HepG2 (cell line): ENCODE measurements around the gene SPRYD3. TPM values are rescaled to one million over a fixed set of nuclear protein-coding genes. Genes with fewer than 3 reads are reported as not detected.
A peak's percentile ranks its signal among the peaks of the same experiment; 100 is the strongest.
"Not testable (repeated sequence)": the region's sequence is repeated elsewhere in the genome, so short reads cannot be mapped to it uniquely, and the experiment has no call there.

Source experiments
- ATAC-seq: fragments of 200-7000 bp; cut with Tn5 transposase; 3 replicates; pipeline ENCODE4 v1.9.1; 2020; ENCODE audit warnings: mild to moderate bottlenecking, moderate library complexity
- BruUV-seq: library from RNA; stranded (reverse); fragments of 400-500 nt; replicated peaks from 2 replicates; lab custom pipeline; 2021; lab: Mats Ljungman, UMichigan
- CTCF ChIA-PET: fragments of 300-600 bp; formaldehyde crosslinking; extraction: SDS; loops from one replicate; lab custom pipeline; 2021; ENCODE audit warnings: low total read pairs, inconsistent platforms, low intra/inter-chr PET ratio; lab: Yijun Ruan, JAX
- POLR2A ChIA-PET: fragments of 350-600 bp; sonication (Branson Sonifier 250); formaldehyde crosslinking; loops from one replicate; lab custom pipeline; 2020; ENCODE audit warnings: antibody characterized with exemption, inconsistent platforms; lab: Yijun Ruan, JAX
- DNase-seq: peaks from one replicate; pipeline ENCODE4 v3.0.0-alpha.2; 2015; ENCODE audit warnings: low spot score
- FAIRE-seq: peaks from 3 replicates; lab custom pipeline; 2011; peaks lifted over from hg19 to GRCh38; lab: Jason Lieb, UNC
- H2AFZ ChIP-seq: one replicate; pipeline ENCODE4 v1.6.1; 2011; ENCODE audit warnings: low read length, inconsistent platforms
- H3K27ac ChIP-seq: fragments of 300-600 bp; 3 replicates; pipeline ENCODE4 v1.8.0; 2011; ENCODE audit warnings: mixed run types, mild to moderate bottlenecking, mixed read lengths, low read length, inconsistent platforms; ENCODE audit not compliant: insufficient read depth; ENCODE audit errors: extremely low read length
- H3K27me3 ChIP-seq, 2 experiments: fragments of 200-600 bp in 1 of 2; 2 replicates in 1 of 2; 3 replicates in 1 of 2; pipeline versions ENCODE4 v1.6.0 to v1.8.0; 2011; ENCODE audit warnings: low read length in 2 of 2, mild to moderate bottlenecking in 2 of 2, moderate library complexity in 2 of 2, inconsistent platforms in 1 of 2; ENCODE audit not compliant: insufficient read depth in 2 of 2, control insufficient read depth in 1 of 2
- H3K36me3 ChIP-seq, 2 experiments: fragments of 200-600 bp in 1 of 2; replicated peaks in 1 of 2; 2 replicates in 1 of 2; 3 replicates in 1 of 2; pipeline versions ENCODE4 v1.5.1 to v1.8.0; 2011; ENCODE audit warnings: low read length in 2 of 2, inconsistent platforms in 1 of 2; ENCODE audit not compliant: insufficient read depth in 2 of 2, control insufficient read depth in 1 of 2
- H3K4me1 ChIP-seq: 2 replicates; pipeline ENCODE4 v1.5.1; 2012; ENCODE audit warnings: low read length, inconsistent platforms; ENCODE audit not compliant: insufficient read depth
- H3K4me2 ChIP-seq: 2 replicates; pipeline ENCODE4 v1.6.0; 2011; ENCODE audit warnings: low read depth, low read length, inconsistent platforms
- H3K4me3 ChIP-seq, 3 experiments: fragments of 200-600 bp in 1 of 3; sonication (generic), shearing (Covaris generic) in 1 of 3; replicated peaks in 1 of 3; 2 replicates each; pipeline ENCODE4 v1.5.1; 2011 to 2016; ENCODE audit warnings: low read length in 3 of 3, inconsistent platforms in 2 of 3, low read depth in 2 of 3, mild to moderate bottlenecking in 2 of 3, control low read depth in 1 of 3, mixed read lengths in 1 of 3; ENCODE audit not compliant: insufficient read depth in 1 of 3
- H3K79me2 ChIP-seq: one replicate; pipeline ENCODE4 v1.6.1; 2011; ENCODE audit warnings: low read length, inconsistent platforms; ENCODE audit not compliant: insufficient read depth
- H3K9ac ChIP-seq: 2 replicates; pipeline ENCODE4 v1.6.0; 2011; ENCODE audit warnings: mild to moderate bottlenecking, low read depth, low read length, inconsistent platforms; ENCODE audit not compliant: insufficient read depth
- H3K9me3 ChIP-seq: 2 replicates; pipeline ENCODE4 v1.5.1; 2012; ENCODE audit warnings: mild to moderate bottlenecking, low read length
- H4K20me1 ChIP-seq: 2 replicates; pipeline ENCODE4 v1.6.0; 2011; ENCODE audit warnings: inconsistent platforms, mild to moderate bottlenecking, low read length, moderate library complexity; ENCODE audit not compliant: insufficient read depth
- STAG1 ChIP-seq: sonication (generic); formaldehyde crosslinking; IDR thresholded peaks from 2 replicates; pipeline ENCODE4 v1.4.0; 2020; ENCODE audit warnings: missing genetic modification reagents
- TEAD2 ChIP-seq: sonication (generic); formaldehyde crosslinking; IDR thresholded peaks from 2 replicates; pipeline ENCODE4 v1.9.0; 2021; ENCODE audit warnings: missing genetic modification reagents
- WGBS: methylation state at CpG from one replicate; pipeline ENCODE4 v1.1.6; 2017; ENCODE audit warnings: low lambda C conversion rate; 5-methylcytosine and 5-hydroxymethylcytosine counted together
- in situ Hi-C: cut with HindIII; loops from 2 replicates; pipeline ENCODE4 v1.10.0; 2017; ENCODE audit warnings: low pct_unique_long_range_greater_than_20kb; ENCODE audit not compliant: extremely low pct_ligation_motif_present
- intact Hi-C: fragments of 100-400 bp; cut with micrococcal nuclease; formaldehyde crosslinking; loops from one replicate; pipeline ENCODE4 v1.10.0; 2022; ENCODE audit not compliant: unreplicated experiment
- polyA plus RNA-seq, 8 experiments: library from polyadenylated mRNA; depleted of rRNA in 3 of 8; stranded (reverse) in 7 of 8; unstranded in 1 of 8; fragments of >200 nt; fragmentation: Illumina TruSeq in 4 of 8; extraction: Trizol in 4 of 8; gene quantifications; 2 replicates each; pipeline versions ENCODE4 v1.2.1 to v1.2.3, GENCODE V29; 2011 to 2016; ENCODE audit warnings: low read depth in 4 of 8, missing spikeins in 1 of 8, mixed read lengths in 1 of 8; ENCODE audit not compliant: insufficient read depth in 1 of 8
- total RNA-seq, 5 experiments: library from RNA; depleted of rRNA; stranded (reverse); fragments of >200 nt; fragmentation: Illumina TruSeq; extraction: Trizol; gene quantifications; 2 replicates each; pipeline ENCODE4 v1.2.3, GENCODE V29; 2016; ENCODE audit warnings: low read depth in 1 of 5
- TF ChIP-seq, protein P1 (sequence below): sonication (generic); formaldehyde crosslinking; IDR thresholded peaks from 2 replicates; pipeline ENCODE4 v1.5.0; 2020; ENCODE audit warnings: mild to moderate bottlenecking, missing genetic modification reagents, moderate library complexity

Gene SPRYD3
- total and polyA plus RNA-seq, 2 of the 13 experiments (the other 11 are each of a cell fraction or from before 2014, with no cell fraction given) = 9.0 to 9.2 TPM

DNA sequence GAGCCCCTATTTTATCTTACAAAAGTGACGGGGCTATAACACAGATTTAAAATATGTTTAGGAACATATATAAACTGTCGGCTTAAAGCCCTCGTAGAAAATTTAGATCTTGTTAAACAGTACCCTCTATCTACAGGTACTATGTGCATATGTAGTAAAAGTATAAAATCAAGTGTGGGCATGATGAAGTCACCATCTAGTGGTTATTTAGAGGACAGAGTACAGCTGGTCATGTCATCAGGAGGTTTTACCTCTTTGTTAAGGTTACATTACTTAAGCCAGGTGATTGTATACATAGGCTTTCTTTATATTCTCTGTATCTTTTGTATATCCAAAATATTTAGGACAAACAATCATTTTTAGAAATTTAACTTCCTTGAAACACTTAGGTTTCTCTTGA is 47.6 kb downstream of the SPRYD3 start:
- CTCF ChIA-PET = no interaction called here
- no peaks in the 10 kb centered on the region for H3K27me3 ChIP-seq
- POLR2A ChIA-PET = interaction anchor here (1.1 to 1.4 kb wide), 2 partner anchors 16 to 26 kb away, joined by 4 to 6 read pairs; partner anchors contain the start of gene EIF4B

DNA sequence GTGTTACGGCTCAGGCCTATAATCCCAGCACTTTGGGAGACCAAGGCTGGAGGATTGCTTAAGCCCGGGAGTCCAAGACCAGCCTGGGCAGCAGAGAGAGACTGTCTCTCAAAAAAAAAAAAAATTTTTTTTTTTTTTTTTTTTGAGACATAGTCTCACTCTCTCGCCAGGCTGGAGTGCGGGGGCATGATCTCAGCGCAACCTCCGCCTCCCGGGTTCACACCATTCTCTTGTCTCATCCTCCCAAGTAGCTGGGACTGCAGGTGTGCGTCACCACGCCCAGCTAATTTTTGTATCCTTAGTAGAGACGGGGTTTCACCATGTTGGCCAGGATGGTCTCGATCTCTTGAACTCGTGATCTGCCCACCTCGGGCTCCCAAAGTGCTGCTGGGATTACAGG is 52.2 kb downstream of the SPRYD3 start:
- WGBS = 92% methylated on average over 13 of the region's 13 CpGs
- FAIRE-seq, ATAC-seq, intact Hi-C loops, DNase-seq, H3K4me3 ChIP-seq, H3K4me2 ChIP-seq, CTCF ChIA-PET, H2AFZ ChIP-seq, H3K79me2 ChIP-seq, H3K9me3 ChIP-seq, H3K9ac ChIP-seq, BruUV-seq, H4K20me1 ChIP-seq, in situ Hi-C loops, H3K27ac ChIP-seq, H3K27me3 ChIP-seq, H3K4me1 ChIP-seq: not testable (repeated sequence)
- H3K36me3 ChIP-seq = peaks cover 29 to 80% of the 10 kb centered on the region in 2 experiments
- POLR2A ChIA-PET = interaction anchor here (1.0 to 3.3 kb wide), 4 partner anchors 17 to 21 kb away, joined by 3 to 14 read pairs (median 6); partner anchors contain the start of gene EIF4B

More for the DNA sequence above, 47.6 kb downstream of the SPRYD3 start:
- no peaks in the 10 kb centered on the region for H3K9me3 ChIP-seq
- peaks cover 3% of the 10 kb centered on the region for H3K79me2 ChIP-seq
- no peaks in the 10 kb centered on the region for H3K4me1 ChIP-seq
- FAIRE-seq (no peak), ATAC-seq (peak; percentile 60), DNase-seq (no peak)
- no peak overlapping the region for H3K27ac ChIP-seq
- no peak overlapping the region for H3K4me3 ChIP-seq
- H2AFZ ChIP-seq = no peak overlapping the region
- no peak overlapping the region for H3K9ac ChIP-seq
- H3K36me3 ChIP-seq = peaks cover 27 to 81% of the 10 kb centered on the region in 2 experiments
- in situ Hi-C loops = no loop called here
- no peak overlapping the region for H3K4me2 ChIP-seq
- intact Hi-C loops = no loop called here
- no TSS peak for BruUV-seq
- H4K20me1 ChIP-seq = no peaks in the 10 kb centered on the region
- 96% methylated on average over 3 of the region's 3 CpGs for WGBS
- TF ChIP-seq, protein P1, sequence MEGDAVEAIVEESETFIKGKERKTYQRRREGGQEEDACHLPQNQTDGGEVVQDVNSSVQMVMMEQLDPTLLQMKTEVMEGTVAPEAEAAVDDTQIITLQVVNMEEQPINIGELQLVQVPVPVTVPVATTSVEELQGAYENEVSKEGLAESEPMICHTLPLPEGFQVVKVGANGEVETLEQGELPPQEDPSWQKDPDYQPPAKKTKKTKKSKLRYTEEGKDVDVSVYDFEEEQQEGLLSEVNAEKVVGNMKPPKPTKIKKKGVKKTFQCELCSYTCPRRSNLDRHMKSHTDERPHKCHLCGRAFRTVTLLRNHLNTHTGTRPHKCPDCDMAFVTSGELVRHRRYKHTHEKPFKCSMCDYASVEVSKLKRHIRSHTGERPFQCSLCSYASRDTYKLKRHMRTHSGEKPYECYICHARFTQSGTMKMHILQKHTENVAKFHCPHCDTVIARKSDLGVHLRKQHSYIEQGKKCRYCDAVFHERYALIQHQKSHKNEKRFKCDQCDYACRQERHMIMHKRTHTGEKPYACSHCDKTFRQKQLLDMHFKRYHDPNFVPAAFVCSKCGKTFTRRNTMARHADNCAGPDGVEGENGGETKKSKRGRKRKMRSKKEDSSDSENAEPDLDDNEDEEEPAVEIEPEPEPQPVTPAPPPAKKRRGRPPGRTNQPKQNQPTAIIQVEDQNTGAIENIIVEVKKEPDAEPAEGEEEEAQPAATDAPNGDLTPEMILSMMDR (CRISPR knock-in tag) = 0 out of 2 replicates have a peak, but pooled peaks have one; percentile 14
- TF ChIP-seq TEAD2 (CRISPR knock-in tag) (no peak), STAG1 (CRISPR knock-in tag) (peak; percentile 15; the same call in 1 of the 2 replicates)
- TF ChIP-seq, all 625 proteins: peak for 2
